H9 (cell line): Measurements from ENCODE around the gene TGFBR3L. TPM values are rescaled to one million over a fixed set of nuclear protein-coding genes. Genes with fewer than 3 reads are reported as not detected.

Experiments used
- DNase-seq: peaks from one replicate; pipeline ENCODE4 v3.0.0-alpha.2; 2017
- H2AFZ ChIP-seq: one replicate; pipeline ENCODE4 v1.6.1; 2013; ENCODE audit warnings: mild to moderate bottlenecking, low read length, control low read depth, moderate library complexity
- H2AK5ac ChIP-seq: 2 replicates; pipeline ENCODE4 v1.6.1; 2013; ENCODE audit warnings: low read length, control low read depth, mixed read lengths; ENCODE audit not compliant: insufficient read length
- H2BK120ac ChIP-seq: one replicate; pipeline ENCODE4 v1.6.1; 2013; ENCODE audit warnings: low read depth, mild to moderate bottlenecking, low read length, control low read depth, inconsistent platforms; ENCODE audit not compliant: poor library complexity, severe bottlenecking
- H2BK12ac ChIP-seq: 2 replicates; pipeline ENCODE4 v1.6.1; 2013; ENCODE audit warnings: low read length, control low read depth, mixed read lengths, low read depth; ENCODE audit not compliant: insufficient read length
- H2BK15ac ChIP-seq: 2 replicates; pipeline ENCODE4 v1.6.1; 2013; ENCODE audit warnings: low read depth, low read length, control low read depth
- H2BK20ac ChIP-seq: one replicate; pipeline ENCODE4 v1.6.1; 2013; ENCODE audit warnings: low read depth, mild to moderate bottlenecking, low read length, control low read depth, inconsistent platforms; ENCODE audit not compliant: poor library complexity, severe bottlenecking
- H2BK5ac ChIP-seq: 2 replicates; pipeline ENCODE4 v1.6.1; 2013; ENCODE audit warnings: low read length, control low read depth, mixed read lengths; ENCODE audit not compliant: insufficient read length
- H3K14ac ChIP-seq: 2 replicates; pipeline ENCODE4 v1.6.1; 2013; ENCODE audit warnings: low read length, control low read depth; ENCODE audit not compliant: insufficient read depth
- H3K18ac ChIP-seq: 2 replicates; pipeline ENCODE4 v1.6.1; 2013; ENCODE audit warnings: low read depth, mild to moderate bottlenecking, mixed read lengths, low read length, control low read depth; ENCODE audit not compliant: insufficient read length
- H3K23ac ChIP-seq: 2 replicates; pipeline ENCODE4 v1.6.1; 2013; ENCODE audit warnings: low read length, control low read depth, mixed read lengths, low read depth; ENCODE audit not compliant: insufficient read length
- H3K23me2 ChIP-seq: 2 replicates; pipeline ENCODE4 v1.6.1; 2013; ENCODE audit warnings: low read depth, mild to moderate bottlenecking, mixed read lengths, low read length, control low read depth; ENCODE audit not compliant: insufficient read length, poor library complexity, severe bottlenecking
- H3K27ac ChIP-seq: 2 replicates; pipeline ENCODE4 v1.5.1; 2013; ENCODE audit warnings: low read length, control low read depth, mixed read lengths, low read depth; ENCODE audit not compliant: insufficient read length
- H3K27me3 ChIP-seq: 2 replicates; pipeline ENCODE4 v1.6.1; 2013; ENCODE audit warnings: low read length, control low read depth, inconsistent platforms; ENCODE audit not compliant: insufficient read depth
- H3K4ac ChIP-seq: 2 replicates; pipeline ENCODE4 v1.6.1; 2013; ENCODE audit warnings: low read depth, mild to moderate bottlenecking, control low read depth, inconsistent platforms, low read length, moderate library complexity
- H3K4me1 ChIP-seq: 2 replicates; pipeline ENCODE4 v1.6.1; 2013; ENCODE audit warnings: low read length, control low read depth, inconsistent platforms; ENCODE audit not compliant: insufficient read depth
- H3K4me2 ChIP-seq: 2 replicates; pipeline ENCODE4 v1.6.1; 2013; ENCODE audit warnings: low read length, control low read depth, mixed read lengths; ENCODE audit not compliant: insufficient read length, insufficient read depth
- H3K56ac ChIP-seq: 2 replicates; pipeline ENCODE4 v1.6.1; 2013; ENCODE audit warnings: low read depth, mild to moderate bottlenecking, mixed read lengths, low read length, control low read depth; ENCODE audit not compliant: insufficient read length
- H3K79me1 ChIP-seq: 2 replicates; pipeline ENCODE4 v1.6.1; 2013; ENCODE audit warnings: low read depth, mild to moderate bottlenecking, moderate library complexity, low read length, control low read depth, inconsistent platforms; ENCODE audit not compliant: insufficient read depth, poor library complexity, severe bottlenecking
- H3K79me2 ChIP-seq: 2 replicates; pipeline ENCODE4 v1.6.1; 2013; ENCODE audit warnings: low read length, control low read depth, inconsistent platforms; ENCODE audit not compliant: insufficient read depth
- H3K9ac ChIP-seq: 2 replicates; pipeline ENCODE4 v1.6.1; 2013; ENCODE audit warnings: low read length, control low read depth, mixed read lengths; ENCODE audit not compliant: insufficient read length; ENCODE audit errors: extremely low read depth
- H3K9me3 ChIP-seq: one replicate; pipeline ENCODE4 v1.6.1; 2013; ENCODE audit warnings: low read depth, low read length, inconsistent platforms; ENCODE audit not compliant: control insufficient read depth
- H3T11ph ChIP-seq: one replicate; pipeline ENCODE4 v1.6.1; 2013; ENCODE audit warnings: mild to moderate bottlenecking, low read length, control low read depth, inconsistent platforms
- H4K20me1 ChIP-seq: one replicate; pipeline ENCODE4 v1.6.1; 2013; ENCODE audit not compliant: control insufficient read depth, insufficient read length, insufficient read depth
- H4K5ac ChIP-seq: 2 replicates; pipeline ENCODE4 v1.6.1; 2013; ENCODE audit warnings: low read depth, mild to moderate bottlenecking, mixed read lengths, low read length, control low read depth; ENCODE audit not compliant: insufficient read length
- H4K8ac ChIP-seq: replicated peaks from 2 replicates; pipeline ENCODE4 v1.6.1; 2013; ENCODE audit warnings: low read length, control low read depth, mixed read lengths, low read depth; ENCODE audit not compliant: insufficient read length
- H4K91ac ChIP-seq: 2 replicates; pipeline ENCODE4 v1.6.1; 2013; ENCODE audit warnings: low read depth, mild to moderate bottlenecking, moderate library complexity, mixed read lengths, low read length, control low read depth; ENCODE audit not compliant: insufficient read length
- H3K27ac Mint-ChIP-seq, 3 experiments: 2 replicates in 2 of 3; 3 replicates in 1 of 3; pipeline ENCODE4 v1.8.0; 2020 to 2021; ENCODE audit warnings: mixed read lengths in 3 of 3, mild to moderate bottlenecking in 1 of 3, moderate library complexity in 1 of 3
- H3K27me3 Mint-ChIP-seq: 2 replicates; pipeline ENCODE4 v1.8.0; 2021; ENCODE audit warnings: low read depth, mild to moderate bottlenecking, moderate library complexity, mixed read lengths
- H3K36me3 Mint-ChIP-seq, 3 experiments: 2 replicates in 2 of 3; 3 replicates in 1 of 3; pipeline ENCODE4 v1.8.0; 2020 to 2021; ENCODE audit warnings: low read depth in 3 of 3, mixed read lengths in 3 of 3; ENCODE audit not compliant: insufficient read depth in 1 of 3
- H3K4me1 Mint-ChIP-seq, 2 experiments: 2 replicates each; pipeline ENCODE4 v1.8.0; 2020; ENCODE audit warnings: mixed read lengths in 2 of 2
- H3K4me3 Mint-ChIP-seq, 2 experiments: 2 replicates in 1 of 2; 3 replicates in 1 of 2; pipeline ENCODE4 v1.8.0; 2020 to 2021; ENCODE audit warnings: mild to moderate bottlenecking in 2 of 2, mixed read lengths in 2 of 2, moderate library complexity in 1 of 2
- H3K9me3 Mint-ChIP-seq, 2 experiments: 2 replicates in 1 of 2; 3 replicates in 1 of 2; pipeline ENCODE4 v1.8.0; 2020; ENCODE audit warnings: mild to moderate bottlenecking in 2 of 2, mixed read lengths in 2 of 2, moderate library complexity in 1 of 2
- CTCF ChIP-seq: fragments of 200-600 bp; sonication (generic); conservative IDR thresholded peaks from 3 replicates; pipeline ENCODE4 v1.8.0; 2021; ENCODE audit warnings: antibody characterized with exemption, mild to moderate bottlenecking
- WGBS: extraction: QIAGEN DNeasy Blood & Tissue Kit; methylation state at CpG from one replicate; pipeline ENCODE4 v1.1.7; 2013; ENCODE audit warnings: missing lambda C conversion rate, low lambda C conversion rate, mixed read lengths; ENCODE audit not compliant: insufficient read length; ENCODE audit errors: extremely low coverage; 5-methylcytosine and 5-hydroxymethylcytosine counted together
- total RNA-seq: library from RNA; stranded (reverse); gene quantifications from 2 replicates; pipeline ENCODE4 v1.2.1, GENCODE V29; 2021

The TGFBR3L gene
- total RNA-seq, 1 experiment from 2014 or later, result 5.5 TPM

GRCh38 chr19:7922836-7923195 is 8.2 kb downstream of the TGFBR3L start:
- no peak overlapping the region for H2BK5ac ChIP-seq
- no peak overlapping the region for H3T11ph ChIP-seq
- DNase-seq, result no peak
- no peaks in the 10 kb centered on the region; the same call in 1 of the 2 replicates for H3K27me3 ChIP-seq
- H3K18ac ChIP-seq, result no peak overlapping the region
- peak overlapping the region in 1 of 3 experiments; percentile 10; a peak in 1 of 7 replicates for H3K27ac Mint-ChIP-seq
- H2BK15ac ChIP-seq, result no peak overlapping the region
- no peak overlapping the region for H4K8ac ChIP-seq
- H3K23me2 ChIP-seq, result peaks cover 6% of the 10 kb centered on the region
- no peak overlapping the region for H3K4me2 ChIP-seq
- no CpG with 5 or more reads among the region's 8 CpGs for WGBS
- peaks cover 19% of the 10 kb centered on the region for H3K27me3 Mint-ChIP-seq
- H4K5ac ChIP-seq, result no peak overlapping the region
- no peak overlapping the region for H3K27ac ChIP-seq
- no peak overlapping the region for H2BK120ac ChIP-seq
- no peak overlapping the region for H3K23ac ChIP-seq
- no peaks in the 10 kb centered on the region for H3K9me3 ChIP-seq
- no peaks in the 10 kb centered on the region; a peak in 1 of 5 replicates for H3K9me3 Mint-ChIP-seq
- peak overlapping the region in 1 of 2 experiments; percentile 41; a peak in 1 of 5 replicates for H3K4me3 Mint-ChIP-seq
- H3K9ac ChIP-seq, result no peak overlapping the region
- H3K79me1 ChIP-seq, result no peaks in the 10 kb centered on the region
- peaks cover 7 to 16% (median 12%) of the 10 kb centered on the region in 3 experiments; a peak in 5 of 7 replicates for H3K36me3 Mint-ChIP-seq
- H3K4me1 Mint-ChIP-seq, result peaks cover 20 to 24% of the 10 kb centered on the region in 2 experiments
- H2AK5ac ChIP-seq, result no peak overlapping the region
- TF ChIP-seq CTCF, result no peak
- no peak overlapping the region for H2AFZ ChIP-seq
- no peak overlapping the region for H3K56ac ChIP-seq
- H3K79me2 ChIP-seq, result no peaks in the 10 kb centered on the region
- H2BK20ac ChIP-seq, result no peak overlapping the region
- no peak overlapping the region for H4K91ac ChIP-seq
- H2BK12ac ChIP-seq, result no peak overlapping the region
- no peaks in the 10 kb centered on the region for H4K20me1 ChIP-seq
- H3K4ac ChIP-seq, result no peak overlapping the region
- no peak overlapping the region for H3K14ac ChIP-seq
- 0 out of 2 replicates have a peak, but pooled peaks cover 4% of the 10 kb centered on the region for H3K4me1 ChIP-seq
